Endothelial cell of umbilical vein (primary cell): ENCODE data around the gene OTOGL. TPM values are rescaled to one million over a fixed set of nuclear protein-coding genes. Genes with fewer than 3 reads are reported as not detected.

Source experiments
- BruUV-seq: library from RNA; stranded (reverse); fragments of 400-500 nt; replicated peaks from 2 replicates; lab custom pipeline; 2021; lab: Mats Ljungman, UMichigan
- CTCF ChIA-PET: fragments of 300-600, 350-600 bp; sonication (Branson Sonifier 250); formaldehyde crosslinking; loops from one replicate; lab custom pipeline; 2021; ENCODE audit warnings: antibody characterized with exemption, inconsistent platforms; lab: Charles Lee
- POLR2A ChIA-PET: fragments of 300-600, 350-600 bp; sonication (Branson Sonifier 250); formaldehyde crosslinking; loops from one replicate; lab custom pipeline; 2021; ENCODE audit warnings: antibody characterized with exemption, inconsistent platforms; lab: Charles Lee
- DNase-seq: peaks from one replicate; pipeline ENCODE4 v3.0.0-alpha.2; 2011; ENCODE audit warnings: low read depth, low spot score
- FAIRE-seq: peaks from 2 replicates; lab custom pipeline; 2011; peaks lifted over from hg19 to GRCh38; lab: Jason Lieb, UNC
- H2AFZ ChIP-seq: 2 replicates; pipeline ENCODE4 v1.6.0; 2012; ENCODE audit warnings: low read depth, low read length, control low read depth, inconsistent platforms
- H3K27ac ChIP-seq: 2 replicates; pipeline ENCODE4 v1.5.1; 2011; ENCODE audit warnings: low read depth, mild to moderate bottlenecking, control low read depth, low read length, moderate library complexity; ENCODE audit not compliant: insufficient read depth
- H3K27me3 ChIP-seq, 2 experiments: 2 replicates each; pipeline versions ENCODE4 v1.6.0 to v1.6.1; 2011; ENCODE audit warnings: low read length in 2 of 2, mixed read lengths in 1 of 2; ENCODE audit not compliant: control insufficient read depth in 2 of 2, insufficient read depth in 2 of 2
- H3K36me3 ChIP-seq, 2 experiments: 2 replicates in 1 of 2; 3 replicates in 1 of 2; pipeline ENCODE4 v1.5.1; 2011; ENCODE audit warnings: low read length in 2 of 2, mild to moderate bottlenecking in 1 of 2, moderate library complexity in 1 of 2; ENCODE audit not compliant: control insufficient read depth in 2 of 2, insufficient read depth in 2 of 2; ENCODE audit errors: extremely low read depth in 1 of 2
- H3K4me1 ChIP-seq: 3 replicates; pipeline ENCODE4 v1.5.1; 2011; ENCODE audit warnings: mild to moderate bottlenecking, low read length; ENCODE audit not compliant: control insufficient read depth, insufficient read depth; ENCODE audit errors: extremely low read depth
- H3K4me2 ChIP-seq: 2 replicates; pipeline ENCODE4 v1.6.1; 2011; ENCODE audit warnings: low read length, control low read depth, mixed read lengths; ENCODE audit not compliant: insufficient read depth
- H3K4me3 ChIP-seq, 3 experiments: fragments of 200-600 bp in 1 of 3; sonication (generic), shearing (Covaris generic) in 1 of 3; replicated peaks in 1 of 3; 2 replicates each; pipeline ENCODE4 v1.5.1; 2011 to 2016; ENCODE audit warnings: control low read depth in 3 of 3, low read length in 3 of 3, mild to moderate bottlenecking in 2 of 3, inconsistent platforms in 1 of 3, low read depth in 1 of 3, moderate library complexity in 1 of 3; ENCODE audit not compliant: insufficient read depth in 1 of 3
- H3K79me2 ChIP-seq: 2 replicates; pipeline ENCODE4 v1.6.0; 2012; ENCODE audit warnings: low read length, inconsistent platforms; ENCODE audit not compliant: control insufficient read depth, insufficient read depth
- H3K9ac ChIP-seq: replicated peaks from 2 replicates; pipeline ENCODE3; 2011; ENCODE audit warnings: low read length, control low read depth; ENCODE audit not compliant: insufficient read depth; ENCODE audit errors: extremely low read depth
- H3K9me1 ChIP-seq: replicated peaks from 3 replicates; pipeline ENCODE4 v1.6.0; 2011; ENCODE audit warnings: mild to moderate bottlenecking, low read length; ENCODE audit not compliant: control insufficient read depth, insufficient read depth; ENCODE audit errors: extremely low read depth
- H3K9me3 ChIP-seq: replicated peaks from 2 replicates; pipeline ENCODE4 v1.5.1; 2012; ENCODE audit warnings: low read length, inconsistent platforms; ENCODE audit not compliant: control insufficient read depth, insufficient read depth
- H4K20me1 ChIP-seq: replicated peaks from 2 replicates; pipeline ENCODE3; 2011; ENCODE audit warnings: mild to moderate bottlenecking, low read length; ENCODE audit not compliant: control insufficient read depth, insufficient read depth; ENCODE audit errors: extremely low read depth
- EZH2 ChIP-seq: IDR thresholded peaks from 2 replicates; pipeline ENCODE4 v1.6.1; 2012; ENCODE audit warnings: borderline replicate concordance, low read depth, mild to moderate bottlenecking, moderate library complexity, low read length, inconsistent platforms; ENCODE audit not compliant: severe bottlenecking
- FOS ChIP-seq: IDR thresholded peaks from 2 replicates; pipeline ENCODE4 v1.6.1; 2011; ENCODE audit warnings: mild to moderate bottlenecking, low read length, moderate library complexity, borderline replicate concordance; ENCODE audit not compliant: insufficient read depth
- GATA2 ChIP-seq: IDR thresholded peaks from 2 replicates; pipeline ENCODE4 v1.7.0; 2011; ENCODE audit warnings: low read depth, mild to moderate bottlenecking, moderate library complexity, mixed read lengths, low read length; ENCODE audit not compliant: insufficient read length, insufficient read depth
- JUN ChIP-seq: IDR thresholded peaks from 2 replicates; pipeline ENCODE4 v1.6.1; 2011; ENCODE audit warnings: borderline replicate concordance, low read depth; ENCODE audit not compliant: insufficient read length, insufficient read depth
- MAX ChIP-seq: IDR thresholded peaks from 2 replicates; pipeline ENCODE4 v1.6.1; 2011; ENCODE audit not compliant: insufficient read depth, insufficient read length
- MYC ChIP-seq: IDR thresholded peaks from one replicate; pipeline ENCODE4 v1.6.1; 2011; ENCODE audit warnings: mild to moderate bottlenecking, low read depth, low read length
- POLR2A ChIP-seq: IDR thresholded peaks from 2 replicates; pipeline ENCODE4 v1.6.1; 2012; ENCODE audit warnings: low read depth, mild to moderate bottlenecking, control low read depth, low read length
- POLR2AphosphoS5 ChIP-seq: IDR thresholded peaks from 2 replicates; pipeline ENCODE4 v1.6.1; 2012; ENCODE audit warnings: low read depth, mild to moderate bottlenecking, control low read depth, low read length, moderate library complexity; ENCODE audit not compliant: insufficient read depth
- dilution Hi-C: fragments of 300-500 bp; cut with MboI; formaldehyde crosslinking; loops from one replicate; pipeline ENCODE4 v1.15.0; 2019; ENCODE audit warnings: low sequenced_read_pairs; ENCODE audit not compliant: extremely low pct_ligation_motif_present
- intact Hi-C: fragments of 100-400 bp; cut with micrococcal nuclease; formaldehyde crosslinking; loops from one replicate; pipeline ENCODE4 v1.10.0; 2022
- polyA plus RNA-seq, 4 experiments: library from polyadenylated mRNA; depleted of rRNA in 3 of 4; stranded (reverse) in 3 of 4; unstranded in 1 of 4; fragments of >200 nt; gene quantifications; 2 replicates each; pipeline versions ENCODE4 v1.2.1 to v1.2.3, GENCODE V29; 2011 to 2012; ENCODE audit warnings: missing spikeins in 1 of 4
- total RNA-seq: library from RNA; stranded (reverse); gene quantifications from 2 replicates; pipeline ENCODE4 v1.2.3, GENCODE V29; 2021
- TF ChIP-seq, protein P1 (sequence below), 2 donors: IDR thresholded peaks; 1 replicate in 1 of 2; 2 replicates in 1 of 2; pipeline ENCODE4 v1.5.1; 2011; ENCODE audit warnings: low read length in 2 of 2, mild to moderate bottlenecking in 2 of 2, moderate library complexity in 2 of 2, control low read depth in 1 of 2, inconsistent platforms in 1 of 2, low read depth in 1 of 2; ENCODE audit not compliant: insufficient read depth in 1 of 2; ENCODE audit errors: extremely low read depth in 1 of 2

OTOGL gene
- total and polyA plus RNA-seq, 2 donors (not counting 3 experiments of a cell fraction or from before 2014, with no cell fraction given), result 1.4 to 2.0 TPM

DNA sequence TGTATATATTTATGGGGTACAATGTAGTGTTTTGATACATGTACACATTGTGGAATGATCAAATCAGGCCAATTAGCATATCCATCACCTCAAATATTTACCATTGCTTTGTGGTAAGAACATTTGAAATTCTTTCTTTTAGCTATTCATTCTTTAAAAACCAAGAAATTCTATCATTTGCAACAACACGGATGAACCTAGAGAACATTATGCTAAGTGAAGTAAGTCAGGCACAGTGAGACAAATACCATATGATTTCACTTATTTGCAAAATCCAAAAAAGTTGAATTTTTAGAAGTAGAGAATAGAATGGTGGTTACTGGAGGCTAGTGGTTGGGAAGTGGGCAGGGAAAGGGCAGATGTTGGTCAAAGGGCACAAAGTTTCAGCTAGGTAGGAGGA, 215.4 kb downstream of the OTOGL start:
- Histone ChIP-seq H3K4me1 (no peaks in the 10 kb centered on the region), H2AFZ (no peak overlapping the region), H3K9me1 (peaks cover 2% of the 10 kb centered on the region), H3K9me3 (no peaks in the 10 kb centered on the region), H3K4me3 (no peak overlapping the region), H3K4me2 (no peak overlapping the region), H3K79me2 (no peaks in the 10 kb centered on the region), H3K9ac (no peak overlapping the region), H3K27ac (no peak overlapping the region), H3K27me3 (no peaks in the 10 kb centered on the region), H4K20me1 (no peaks in the 10 kb centered on the region), H3K36me3 (no peaks in the 10 kb centered on the region)
- DNase-seq (no peak), FAIRE-seq (no peak)
- no TSS peak for BruUV-seq
- ChIA-PET CTCF (interaction anchor here (1.4 to 1.6 kb wide), 2 partner anchors 13 to 103 kb away, joined by 3 to 4 read pairs; no protein-coding TSS in a partner anchor), POLR2A (no interaction called here)
- no peak for TF ChIP-seq POLR2AphosphoS5
- no peak for TF ChIP-seq MAX
- no peak for TF ChIP-seq JUN
- no peak for TF ChIP-seq FOS
- TF ChIP-seq POLR2A, result no peak
- TF ChIP-seq GATA2, result no peak
- TF ChIP-seq, protein P1, sequence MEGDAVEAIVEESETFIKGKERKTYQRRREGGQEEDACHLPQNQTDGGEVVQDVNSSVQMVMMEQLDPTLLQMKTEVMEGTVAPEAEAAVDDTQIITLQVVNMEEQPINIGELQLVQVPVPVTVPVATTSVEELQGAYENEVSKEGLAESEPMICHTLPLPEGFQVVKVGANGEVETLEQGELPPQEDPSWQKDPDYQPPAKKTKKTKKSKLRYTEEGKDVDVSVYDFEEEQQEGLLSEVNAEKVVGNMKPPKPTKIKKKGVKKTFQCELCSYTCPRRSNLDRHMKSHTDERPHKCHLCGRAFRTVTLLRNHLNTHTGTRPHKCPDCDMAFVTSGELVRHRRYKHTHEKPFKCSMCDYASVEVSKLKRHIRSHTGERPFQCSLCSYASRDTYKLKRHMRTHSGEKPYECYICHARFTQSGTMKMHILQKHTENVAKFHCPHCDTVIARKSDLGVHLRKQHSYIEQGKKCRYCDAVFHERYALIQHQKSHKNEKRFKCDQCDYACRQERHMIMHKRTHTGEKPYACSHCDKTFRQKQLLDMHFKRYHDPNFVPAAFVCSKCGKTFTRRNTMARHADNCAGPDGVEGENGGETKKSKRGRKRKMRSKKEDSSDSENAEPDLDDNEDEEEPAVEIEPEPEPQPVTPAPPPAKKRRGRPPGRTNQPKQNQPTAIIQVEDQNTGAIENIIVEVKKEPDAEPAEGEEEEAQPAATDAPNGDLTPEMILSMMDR (IDR thresholded peaks at IDR 0.05; ENCODE audit: extremely low read depth in 1 of 2, insufficient read depth in 1 of 2, low read depth in 1 of 2, low read length in 2 of 2), result no peak
- TF ChIP-seq EZH2, result no peak
- TF ChIP-seq MYC, result no peak
- dilution Hi-C loops (no loop called here), intact Hi-C loops (no loop called here)
